ENCODE results near the gene MFSD6. TPM values are rescaled to one million over a fixed set of nuclear protein-coding genes. Genes with fewer than 3 reads are reported as not detected.

The MFSD6 gene
- total RNA-seq, 1 donor from 2014 or later = 19.7 TPM

DNA sequence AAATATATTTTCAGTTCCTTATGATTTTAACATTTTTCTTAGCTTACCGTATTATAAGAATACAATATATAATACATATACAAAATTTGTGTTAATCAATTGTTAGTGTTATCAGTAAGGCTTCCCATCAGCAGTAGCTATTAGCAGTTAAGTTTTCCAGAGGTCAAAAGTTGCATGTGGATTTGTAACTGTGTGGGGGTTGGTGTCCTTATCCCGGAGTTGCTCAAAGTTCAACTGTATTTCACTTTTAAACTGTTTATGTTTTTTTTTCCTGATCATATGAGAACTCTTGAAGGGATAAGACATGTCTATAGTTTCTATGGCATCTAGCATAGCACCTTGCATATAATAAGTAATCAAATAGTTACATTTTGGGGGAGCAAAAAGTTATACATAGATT lies 11.9 kb upstream of the MFSD6 start:
- intact Hi-C loops (cut with DNase I) = no loop called here
- DNase-seq (ENCODE audit: missing footprints) = no peak
- no peak for ATAC-seq

DNA sequence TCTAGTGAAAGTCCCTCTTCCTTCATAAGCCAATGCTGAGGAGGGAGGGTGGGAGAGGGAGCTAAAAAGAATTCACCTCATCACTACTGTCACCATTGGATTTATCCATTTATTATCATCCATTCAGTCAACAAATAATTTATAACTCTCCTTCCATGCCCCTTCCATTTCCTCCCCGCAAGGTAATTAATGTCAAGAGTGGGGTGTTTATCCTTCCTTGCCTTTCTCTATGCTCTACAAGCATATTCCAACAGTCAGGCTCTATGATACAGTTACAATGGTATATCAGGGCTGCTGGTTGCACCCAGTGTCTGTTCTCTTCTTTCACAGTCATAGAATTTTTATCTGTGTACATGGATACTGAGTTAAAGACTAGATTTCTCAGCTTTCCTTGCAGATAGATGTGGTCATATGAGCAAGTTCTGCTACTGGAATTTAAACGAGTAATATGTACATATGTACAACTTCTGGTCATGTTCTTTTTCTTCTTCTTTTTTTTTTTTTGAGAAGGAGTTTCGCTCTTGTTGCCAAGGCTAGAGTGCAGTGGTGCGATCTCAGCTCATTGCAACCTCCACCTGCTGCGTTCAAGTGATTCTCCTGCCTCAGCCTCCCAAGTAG lies 5.1 kb upstream of the MFSD6 start:
- DNase-seq (ENCODE audit: missing footprints) (no peak), ATAC-seq (no peak)
- intact Hi-C loops (cut with DNase I) = no loop called here

DNA sequence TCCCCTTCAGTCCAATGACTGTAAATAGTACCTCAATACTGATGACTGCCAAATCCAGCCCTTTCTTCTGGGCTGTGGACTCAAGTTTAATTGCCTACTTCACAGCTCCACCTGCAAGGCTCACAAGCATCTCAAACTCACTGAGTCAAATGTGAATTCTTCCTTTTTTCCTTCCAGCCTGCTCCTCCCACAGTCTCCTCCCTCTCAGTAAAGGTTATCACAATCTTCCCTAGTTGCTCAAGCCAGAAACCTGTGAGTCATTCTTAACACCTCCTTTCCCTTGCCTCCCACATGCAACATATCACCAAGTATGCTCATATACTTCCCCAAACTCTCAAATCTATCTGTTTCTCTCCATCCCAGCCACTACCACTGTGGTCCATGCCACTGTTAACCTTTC lies 3.7 kb upstream of the MFSD6 start:
- ATAC-seq (no peak), DNase-seq (ENCODE audit: missing footprints) (no peak)
- intact Hi-C loops (cut with DNase I) = no loop called here

DNA sequence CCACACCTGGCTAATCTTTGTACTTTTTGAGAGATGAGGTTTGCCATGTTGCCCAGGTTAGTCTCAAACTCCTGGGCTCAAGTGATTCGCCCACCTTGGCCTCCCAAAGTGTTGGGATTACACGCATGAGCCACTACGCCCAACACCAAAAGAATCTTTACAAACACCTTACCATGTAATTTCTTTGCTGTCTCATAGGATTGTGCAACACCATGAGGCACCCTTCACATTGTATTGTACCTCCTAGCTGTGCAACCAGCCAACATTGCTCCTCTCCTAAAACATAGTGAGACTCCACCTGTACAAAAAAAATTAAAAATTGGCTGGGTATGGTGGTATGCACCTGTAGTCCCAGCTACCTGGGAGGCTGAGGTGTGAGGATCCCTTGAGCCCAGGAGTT lies 3.1 kb upstream of the MFSD6 start:
- DNase-seq (ENCODE audit: missing footprints) (no peak), ATAC-seq (no peak)
- intact Hi-C loops (cut with DNase I) = loop anchor here (5.0 kb wide), 2 partner anchors 62 to 102 kb away; no protein-coding TSS in a partner anchor

DNA sequence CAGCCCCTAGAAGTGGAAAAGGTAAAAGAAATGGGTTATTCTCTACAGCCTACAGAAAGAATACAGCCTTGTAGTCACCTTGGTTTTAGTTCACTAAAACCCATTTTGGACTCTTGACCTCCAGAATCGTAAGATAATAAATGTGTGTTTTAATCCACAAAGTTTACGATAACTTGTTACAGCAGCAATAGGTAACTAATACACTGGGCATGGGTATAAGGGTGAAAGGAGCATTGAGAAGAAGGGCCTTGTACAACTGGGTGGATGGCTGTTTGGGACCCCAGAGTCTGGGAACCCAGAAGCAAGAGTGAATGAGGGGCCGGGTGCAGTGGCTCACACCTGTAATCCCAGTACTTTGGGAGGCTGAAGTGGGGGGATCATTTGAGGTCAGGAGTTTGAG lies 2.2 kb upstream of the MFSD6 start:
- DNase-seq (ENCODE audit: missing footprints) (no peak), ATAC-seq (no peak)
- intact Hi-C loops (cut with DNase I) = loop anchor here (5.0 kb wide), 2 partner anchors 61 to 101 kb away; no protein-coding TSS in a partner anchor

DNA sequence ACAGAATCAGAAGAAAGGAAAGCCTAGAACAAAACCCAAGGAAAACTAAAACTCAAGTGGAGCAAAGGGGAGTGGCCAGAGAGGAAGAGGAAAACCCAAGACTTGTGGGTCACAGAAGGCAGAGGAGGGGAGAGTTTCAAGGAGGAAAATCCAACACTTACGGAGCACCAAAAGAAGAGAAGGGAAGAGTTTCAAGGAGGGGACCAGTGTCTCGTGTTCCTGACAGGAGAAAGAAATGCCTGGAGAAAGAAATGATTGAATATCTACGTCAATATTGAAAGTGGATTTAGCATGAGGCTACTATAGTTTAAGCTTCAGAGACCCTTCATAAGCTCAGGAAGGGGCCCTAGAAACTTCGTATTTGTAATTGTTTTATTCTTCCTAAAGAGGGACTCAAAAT lies 1.4 kb upstream of the MFSD6 start:
- DNase-seq (ENCODE audit: missing footprints) = no peak
- ATAC-seq = no peak
- intact Hi-C loops (cut with DNase I) = loop anchor here (5.0 kb wide), 2 partner anchors 60 to 100 kb away; no protein-coding TSS in a partner anchor

DNA sequence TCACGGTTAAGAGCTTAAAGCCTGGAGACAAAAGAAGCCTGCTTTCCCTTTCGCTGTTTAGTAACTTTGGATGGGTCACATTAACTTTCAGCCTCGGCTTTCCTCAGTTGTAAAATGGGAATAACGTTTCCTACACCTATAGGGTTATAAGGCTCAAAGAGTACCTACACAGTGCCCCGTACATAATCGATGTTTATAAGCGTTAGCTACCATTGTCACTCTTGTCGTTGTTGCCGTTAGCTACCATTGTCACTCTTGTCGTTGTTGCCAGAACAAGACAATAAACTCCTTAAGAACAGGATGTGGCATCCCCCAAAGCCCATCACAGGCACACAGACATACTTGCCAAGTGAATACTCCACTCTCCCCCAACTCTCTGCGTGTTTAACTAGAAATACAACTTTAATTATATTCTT lies 901 bp upstream of the MFSD6 start:
- intact Hi-C loops (cut with DNase I) = loop anchor here (5.0 kb wide), 2 partner anchors 60 to 100 kb away; no protein-coding TSS in a partner anchor

DNA sequence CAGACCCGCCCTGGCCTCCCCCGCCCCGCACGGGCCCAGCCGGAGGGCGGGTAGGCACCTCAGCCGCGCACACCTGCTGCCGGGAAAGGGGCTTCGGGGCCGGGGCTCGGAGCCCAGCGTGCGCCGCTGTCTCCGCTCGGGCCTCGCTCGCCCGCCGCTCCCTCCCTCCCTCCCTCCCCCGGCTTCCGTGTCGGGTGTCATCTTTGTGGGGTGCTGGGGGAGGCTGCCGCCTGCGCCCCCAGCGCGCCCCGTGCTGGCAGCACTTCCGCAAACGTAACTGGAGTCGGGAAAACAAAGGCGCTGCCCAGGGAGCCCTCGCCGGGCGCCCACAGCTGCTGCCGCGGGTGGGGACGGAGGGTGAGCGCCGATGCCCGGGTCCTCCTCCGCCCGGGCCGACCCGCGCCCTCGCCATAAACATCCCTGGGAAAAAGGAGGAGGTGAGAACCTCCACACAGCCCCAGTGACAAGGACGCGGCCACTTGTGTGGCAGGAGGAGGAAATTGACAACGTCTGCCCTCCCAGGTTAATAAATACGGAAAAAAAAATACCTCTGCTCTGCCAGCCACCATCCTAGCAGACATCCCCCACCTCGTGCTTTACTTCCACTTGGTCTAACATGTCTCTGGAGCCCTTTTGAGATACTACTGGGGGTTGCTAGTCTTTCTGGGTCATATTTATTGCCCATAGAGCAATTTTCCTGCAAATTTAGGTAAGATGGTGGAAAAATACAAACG lies 550 bp downstream of the MFSD6 start:
- ATAC-seq (peak; percentile 55), DNase-seq (ENCODE audit: missing footprints) (peak; percentile 78)
- intact Hi-C loops (cut with DNase I) = loop anchor here (5.0 kb wide), 2 partner anchors 59 to 99 kb away; no protein-coding TSS in a partner anchor

More for the DNA sequence above, 901 bp upstream of the MFSD6 start:
- no peak for DNase-seq (ENCODE audit: missing footprints)
- no peak for ATAC-seq

DNA sequence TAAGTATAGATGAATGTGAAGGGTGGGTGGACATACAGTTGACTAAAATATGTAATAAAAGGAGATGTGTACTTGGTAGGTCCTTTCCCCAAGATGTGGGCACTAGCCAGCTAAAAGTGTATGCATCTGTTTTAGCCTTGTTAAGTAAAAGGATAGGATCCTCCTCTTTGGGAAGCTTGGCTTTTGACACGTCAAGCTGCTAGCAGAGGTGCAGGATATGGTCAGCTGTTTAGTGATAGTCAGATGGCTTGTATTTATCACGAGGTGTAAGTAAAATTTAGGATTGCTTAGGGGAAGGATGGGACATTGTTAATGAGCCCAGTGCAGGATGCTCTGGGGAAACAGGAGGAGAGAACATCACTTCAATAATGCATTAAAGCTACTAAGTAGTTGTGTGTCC lies 1.5 kb downstream of the MFSD6 start:
- DNase-seq (ENCODE audit: missing footprints) = no peak
- intact Hi-C loops (cut with DNase I) = loop anchor here (5.0 kb wide), 2 partner anchors 58 to 98 kb away; no protein-coding TSS in a partner anchor

DNA sequence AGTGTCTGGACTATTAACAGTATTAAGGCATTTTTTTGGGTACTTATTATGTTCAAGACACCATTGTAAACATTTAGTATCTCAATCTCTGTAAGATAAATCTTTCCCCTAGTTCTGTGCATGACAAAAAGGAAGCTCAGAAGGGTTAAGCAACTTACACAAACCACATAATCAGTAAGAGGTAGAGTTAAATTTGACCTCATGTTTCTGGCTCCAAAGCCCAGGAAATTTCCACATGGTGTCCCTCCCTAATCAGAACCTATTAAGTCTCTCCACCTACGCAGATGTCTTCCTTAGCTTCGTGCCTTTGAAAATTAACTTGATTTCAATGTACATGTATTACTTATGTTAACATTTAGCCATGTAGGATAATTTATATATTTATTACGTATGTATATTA lies 2.0 kb downstream of the MFSD6 start:
- intact Hi-C loops (cut with DNase I) = no loop called here
- no peak for ATAC-seq

More for the DNA sequence above, 1.5 kb downstream of the MFSD6 start:
- ATAC-seq = no peak

DNA sequence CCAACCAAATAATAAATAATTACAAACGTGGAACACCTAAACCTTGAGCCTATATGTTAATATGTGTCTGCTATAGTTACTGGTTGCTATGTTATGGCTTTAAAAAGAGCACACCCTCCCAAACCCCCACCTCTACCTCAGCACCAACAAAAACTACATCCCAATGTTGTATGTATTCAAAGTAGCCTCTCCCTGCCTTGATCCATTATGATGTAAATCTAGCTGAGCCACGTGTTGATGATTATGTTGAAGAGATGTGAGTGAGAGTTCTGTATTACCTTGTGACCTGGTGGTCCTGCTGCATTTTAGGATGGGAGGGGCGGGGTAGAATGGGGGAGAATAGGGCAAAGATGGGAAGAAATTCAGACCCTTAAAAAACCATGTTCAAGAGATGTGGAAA lies 4.8 kb downstream of the MFSD6 start:
- intact Hi-C loops (cut with DNase I) = no loop called here
- DNase-seq (ENCODE audit: missing footprints) (no peak), ATAC-seq (no peak)

More for the DNA sequence above, 2.0 kb downstream of the MFSD6 start:
- no peak for DNase-seq (ENCODE audit: missing footprints)

DNA sequence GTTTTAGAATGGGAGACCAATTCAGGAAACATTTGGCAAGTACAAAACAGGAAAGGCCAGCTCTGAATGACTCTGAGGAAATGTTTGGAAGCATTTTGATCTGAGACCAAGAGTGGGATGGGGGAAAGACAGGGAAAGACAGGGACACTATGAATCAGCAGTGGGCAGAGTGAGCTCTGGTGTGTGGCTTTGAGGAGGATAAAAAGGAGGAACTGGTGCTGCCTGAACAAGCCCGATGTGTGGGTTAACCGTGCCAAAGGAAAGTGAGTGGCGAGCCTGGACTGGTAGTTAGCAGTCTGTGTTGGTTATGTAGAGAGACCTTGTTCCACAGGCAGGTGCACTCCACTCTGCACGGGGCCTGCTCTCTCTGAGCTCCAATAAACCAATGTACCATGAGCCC lies 5.3 kb downstream of the MFSD6 start:
- no peak for DNase-seq (ENCODE audit: missing footprints)
- ATAC-seq = no peak
- intact Hi-C loops (cut with DNase I) = no loop called here

DNA sequence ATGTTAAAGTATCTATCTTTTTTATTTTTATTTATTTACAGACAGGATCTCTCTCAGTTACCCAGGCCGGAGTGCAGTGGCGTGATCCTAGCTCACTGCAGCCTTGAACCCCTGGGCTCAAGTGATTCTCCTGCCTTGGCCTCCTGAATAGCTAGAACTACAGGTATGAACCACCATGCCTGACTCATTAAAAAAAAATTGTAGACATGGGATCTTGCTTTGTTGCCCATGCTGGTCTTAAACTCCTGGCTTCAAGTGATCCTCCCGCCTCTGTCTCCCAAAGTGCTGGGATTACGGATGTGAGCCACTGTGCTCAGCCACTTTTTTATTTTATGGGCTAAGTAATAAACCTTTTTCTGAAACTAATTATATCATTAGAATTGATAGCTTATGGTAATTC lies 7.1 kb downstream of the MFSD6 start:
- ATAC-seq (no peak), DNase-seq (ENCODE audit: missing footprints) (no peak)
- intact Hi-C loops (cut with DNase I) = no loop called here

DNA sequence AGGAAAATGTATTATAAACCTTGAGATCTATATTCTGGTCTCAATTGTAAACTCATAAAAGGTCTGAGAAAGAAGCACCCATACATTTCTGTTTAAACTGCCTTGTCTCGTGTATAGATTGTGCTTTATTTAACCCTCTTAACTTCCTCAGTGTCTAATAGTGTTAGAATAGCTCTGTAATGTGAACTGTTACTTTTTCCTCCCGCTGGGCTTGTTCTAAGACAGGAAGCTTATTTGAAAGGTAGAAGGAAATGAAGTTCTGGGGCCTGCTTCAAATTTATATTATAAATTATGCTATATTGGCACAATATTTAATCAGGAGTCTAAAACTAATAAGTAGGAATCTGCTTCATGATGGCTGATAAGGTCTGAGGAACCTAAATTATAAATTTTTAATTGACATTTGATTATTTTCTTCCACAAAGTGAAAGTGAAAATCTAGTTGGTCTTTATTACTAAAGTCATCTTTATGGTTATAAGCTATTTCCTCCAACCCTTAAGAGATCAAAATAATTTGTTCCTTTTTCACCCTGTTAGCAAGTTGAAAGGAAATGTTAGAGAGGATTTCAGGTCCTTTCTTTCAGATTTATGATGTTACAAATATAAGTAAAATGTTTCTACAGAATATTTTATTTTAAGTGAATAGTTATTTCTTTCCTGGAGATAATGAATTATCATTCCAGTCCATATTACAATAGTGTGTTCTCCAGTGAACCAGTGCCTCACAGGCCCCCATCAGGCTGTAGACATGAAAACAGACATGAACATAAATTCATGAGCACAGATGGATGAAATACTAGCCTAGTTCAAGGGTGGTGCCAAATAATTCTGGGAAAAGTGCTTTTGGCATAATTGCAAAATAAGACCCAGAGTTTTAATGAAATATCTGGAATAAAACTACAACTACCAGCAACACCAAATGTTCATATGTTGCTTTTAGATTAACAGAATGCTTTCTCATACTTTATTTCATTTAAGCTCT lies 7.9 kb downstream of the MFSD6 start:
- no peak for DNase-seq (ENCODE audit: missing footprints)
- intact Hi-C loops (cut with DNase I) = no loop called here
- ATAC-seq = no peak

DNA sequence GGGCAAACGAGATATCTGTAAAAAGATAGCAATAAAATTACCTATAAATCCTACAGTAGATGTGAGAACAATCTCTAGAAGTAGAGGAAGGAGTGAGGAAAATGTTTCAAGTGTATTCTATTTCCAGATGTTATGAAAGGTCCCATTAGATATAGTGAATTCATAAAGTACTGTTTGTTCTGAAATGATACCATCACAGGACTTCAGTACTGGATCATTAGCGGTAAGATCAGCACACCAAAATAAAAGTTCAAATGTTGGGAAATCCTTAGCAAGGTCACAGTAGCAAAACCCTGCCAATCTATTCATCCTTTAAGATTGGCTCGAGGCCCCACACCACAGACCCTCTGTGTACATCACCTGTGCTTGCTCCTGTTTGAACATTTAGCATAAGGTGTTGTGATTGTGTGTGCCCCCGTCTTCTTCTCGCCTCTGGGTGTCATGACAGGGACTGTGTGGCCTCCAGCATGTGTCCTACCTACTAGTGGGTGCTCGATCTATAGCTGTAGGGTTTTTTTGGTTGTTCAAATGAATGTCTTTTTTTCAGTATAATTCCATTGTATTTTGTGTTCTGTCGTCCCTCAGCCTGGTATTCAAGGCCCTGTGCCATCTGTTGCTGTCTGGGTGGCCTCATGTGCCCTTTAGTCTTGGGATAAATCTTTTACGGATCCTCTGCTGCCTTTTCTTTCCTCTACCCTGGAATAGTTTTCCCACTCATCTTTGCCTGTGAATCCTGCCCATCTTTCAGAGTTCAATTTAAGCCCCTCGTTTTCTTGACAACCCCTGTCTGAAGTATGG lies 9.1 kb downstream of the MFSD6 start:
- intact Hi-C loops (cut with DNase I) = no loop called here
- ATAC-seq (peak; percentile 13), DNase-seq (ENCODE audit: missing footprints) (no peak)

DNA sequence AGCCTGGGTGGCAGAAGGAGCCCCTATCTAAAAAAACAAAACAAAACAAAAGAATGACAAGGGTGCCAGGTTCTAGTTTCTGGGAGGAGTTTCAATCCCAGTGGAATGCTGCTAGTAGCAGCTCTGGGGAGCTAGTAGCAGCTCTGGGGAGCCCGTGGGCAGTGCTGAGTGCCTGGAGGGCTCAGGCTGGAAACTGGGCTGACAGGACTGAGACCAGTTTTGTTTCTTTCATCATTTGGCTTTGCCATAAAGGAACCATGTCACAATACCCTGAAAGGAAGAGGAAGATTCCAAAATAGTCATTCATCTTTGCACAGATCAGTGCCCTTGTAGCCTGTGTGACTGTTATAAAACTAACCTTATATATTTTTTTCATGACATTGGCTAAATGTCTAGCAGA lies 10.6 kb downstream of the MFSD6 start:
- intact Hi-C loops (cut with DNase I) = no loop called here
- DNase-seq (ENCODE audit: missing footprints) = no peak
- no peak for ATAC-seq

DNA sequence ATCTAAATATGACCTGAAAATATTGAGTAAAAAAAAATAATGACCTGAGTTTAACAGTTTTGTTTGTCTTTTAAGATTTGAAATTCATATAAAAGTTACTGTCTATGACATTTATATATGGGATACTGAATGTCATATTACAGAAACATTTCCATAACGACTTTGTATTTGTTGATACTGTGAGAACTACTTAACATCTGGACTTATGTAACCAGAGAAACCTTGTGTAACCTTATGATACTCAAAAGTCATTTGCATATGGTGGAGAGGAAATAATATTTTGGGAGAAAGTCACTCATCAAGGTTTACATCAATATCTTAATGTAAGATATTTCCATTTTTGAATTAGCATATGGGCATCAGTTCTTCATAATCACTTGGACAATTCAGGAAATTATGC lies 12.6 kb downstream of the MFSD6 start:
- no peak for ATAC-seq
- DNase-seq (ENCODE audit: missing footprints) = no peak
- intact Hi-C loops (cut with DNase I) = no loop called here

DNA sequence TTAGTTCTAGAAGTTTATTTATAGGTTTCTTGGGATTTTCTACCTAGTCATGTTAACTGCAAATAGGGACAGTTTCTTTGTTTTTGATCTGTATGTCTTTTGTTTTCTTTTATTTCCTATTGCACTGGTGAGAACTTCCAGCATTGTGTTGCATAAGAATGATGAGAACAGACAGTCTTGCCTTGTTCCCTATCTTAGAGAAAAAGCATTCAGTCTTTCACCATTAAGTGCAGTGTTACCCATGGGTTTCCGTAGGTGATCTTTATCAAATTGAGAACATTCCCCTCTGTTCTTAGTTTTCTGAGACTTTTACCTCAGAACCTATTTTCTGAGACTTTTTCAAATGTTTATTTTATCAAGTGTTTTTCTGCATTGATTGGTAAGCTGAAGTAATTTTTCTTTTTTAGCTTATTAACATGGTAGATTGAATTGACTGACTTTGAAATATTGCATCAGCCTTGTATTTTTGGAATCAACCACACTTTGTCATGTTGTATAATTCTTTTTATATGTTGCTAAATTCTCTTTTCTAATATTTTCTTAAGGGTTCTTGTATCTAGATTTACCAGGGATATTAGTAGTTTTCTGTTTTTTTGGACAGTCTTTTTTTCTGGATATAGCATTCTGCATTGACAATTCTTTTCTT lies 17.2 kb downstream of the MFSD6 start:
- ATAC-seq = no peak
- intact Hi-C loops (cut with DNase I) = no loop called here
- DNase-seq (ENCODE audit: missing footprints) = no peak
